ELF-1 (cell line): Measurements from ENCODE around the gene ZNF468.
"Not testable (repeated sequence)": the region's sequence is repeated elsewhere in the genome, so short reads cannot be mapped to it uniquely, and the experiment has no call there.

Experiments
- DNase-seq: peaks from one replicate; pipeline ENCODE4 v3.0.0-alpha.2; 2016; ENCODE audit warnings: low read depth, low spot score

ZNF468 gene

GRCh38 chr19:52829866-52830265 is 27.6 kb downstream of the ZNF468 start:
- not testable (repeated sequence) for DNase-seq

- DNase-seq = no peak
Measured at GRCh38 chr19:52825765-52826164, 31.7 kb downstream of the ZNF468 start.

- DNase-seq = no peak
Measured at GRCh38 chr19:52823676-52824075, 33.7 kb downstream of the ZNF468 start.

- DNase-seq = peak; percentile 73
Measured at GRCh38 chr19:52821204-52821960, 36.0 kb downstream of the ZNF468 start, which contains the start of gene ZNF28. Gene ZNF28, minus strand, starts transcription at chr19:52821633. Its CDS starts 3,675 bp downstream, at chr19:52817958.

GRCh38 chr19:52820472-52821203 is 36.8 kb downstream of the ZNF468 start:
- peak; percentile 44 for DNase-seq

- no peak for DNase-seq
Measured at GRCh38 chr19:52809801-52810200, 47.6 kb downstream of the ZNF468 start.

GRCh38 chr19:52799950-52800640 is 57.3 kb downstream of the ZNF468 start:
- not testable (repeated sequence) for DNase-seq

- DNase-seq = no peak
Measured at GRCh38 chr19:52789440-52789839, 68.0 kb downstream of the ZNF468 start.
